IMR-90 (cell line): ENCODE results near the gene EEPD1. TPM values are rescaled to one million over a fixed set of nuclear protein-coding genes. Genes with fewer than 3 reads are reported as not detected.
A peak's percentile ranks its signal among the peaks of the same experiment; 100 is the strongest.

Source experiments
- ATAC-seq: fragments of 200-7000 bp; cut with Tn5 transposase; 2 replicates; pipeline ENCODE4 v1.9.1; 2020; ENCODE audit warnings: low read depth, mild to moderate bottlenecking, moderate library complexity
- BruUV-seq: library from RNA; stranded (reverse); fragments of 400-500 nt; replicated peaks from 2 replicates; lab custom pipeline; 2021; lab: Mats Ljungman, UMichigan
- CTCF ChIA-PET: fragments of 300-600 bp; formaldehyde crosslinking; extraction: SDS; loops from one replicate; lab custom pipeline; 2021; ENCODE audit warnings: antibody characterized with exemption; lab: Yijun Ruan, JAX
- POLR2A ChIA-PET: fragments of 300-600 bp; sonication (Branson Sonifier 250); formaldehyde crosslinking; loops from one replicate; lab custom pipeline; 2022; ENCODE audit warnings: antibody characterized with exemption; ENCODE audit not compliant: unreplicated experiment; lab: Charles Lee
- DNase-seq: peaks from one replicate; pipeline ENCODE4 v3.0.0; 2013
- H2AFZ ChIP-seq: replicated peaks from 2 replicates; pipeline ENCODE3; 2013; ENCODE audit warnings: low read length, mild to moderate bottlenecking; ENCODE audit not compliant: poor library complexity
- H2AK5ac ChIP-seq: 2 replicates; pipeline ENCODE4 v1.6.1; 2013; ENCODE audit warnings: low read depth, low read length, inconsistent platforms
- H2AK9ac ChIP-seq: replicated peaks from 2 replicates; pipeline ENCODE3; 2013; ENCODE audit warnings: mild to moderate bottlenecking, low read depth, low read length, moderate library complexity; ENCODE audit not compliant: poor library complexity
- H2BK120ac ChIP-seq: 2 replicates; pipeline ENCODE4 v1.6.1; 2013; ENCODE audit warnings: low read depth, low read length, inconsistent platforms
- H2BK15ac ChIP-seq: 3 replicates; pipeline ENCODE4 v1.6.1; 2013; ENCODE audit warnings: low read depth, low read length, inconsistent platforms
- H2BK20ac ChIP-seq: 2 replicates; pipeline ENCODE4 v1.6.1; 2013; ENCODE audit warnings: low read depth, mild to moderate bottlenecking, inconsistent platforms, low read length, moderate library complexity
- H2BK5ac ChIP-seq: 2 replicates; pipeline ENCODE4 v1.6.1; 2013; ENCODE audit warnings: mild to moderate bottlenecking, low read depth, low read length, inconsistent platforms; ENCODE audit not compliant: poor library complexity, severe bottlenecking
- H3K14ac ChIP-seq: replicated peaks from 2 replicates; pipeline ENCODE4 v1.6.1; 2013; ENCODE audit warnings: low read depth, low read length, inconsistent platforms
- H3K18ac ChIP-seq: 2 replicates; pipeline ENCODE4 v1.6.1; 2013; ENCODE audit warnings: low read depth, low read length, control low read depth
- H3K23ac ChIP-seq: 2 replicates; pipeline ENCODE4 v1.6.1; 2013; ENCODE audit warnings: low read depth, low read length, inconsistent platforms
- H3K27ac ChIP-seq: 2 replicates; pipeline ENCODE4 v1.5.1; 2013; ENCODE audit warnings: mild to moderate bottlenecking, control low read depth, low read length; ENCODE audit not compliant: insufficient read depth
- H3K27me3 ChIP-seq: 2 replicates; pipeline ENCODE4 v1.6.1; 2013; ENCODE audit warnings: low read length; ENCODE audit not compliant: control insufficient read depth, insufficient read depth
- H3K36me3 ChIP-seq: 2 replicates; pipeline ENCODE4 v1.6.1; 2013; ENCODE audit warnings: low read length, mixed read lengths; ENCODE audit not compliant: control insufficient read depth, insufficient read depth
- H3K4ac ChIP-seq: 2 replicates; pipeline ENCODE4 v1.6.1; 2013; ENCODE audit warnings: low read depth, low read length, inconsistent platforms
- H3K4me1 ChIP-seq: 2 replicates; pipeline ENCODE4 v1.6.1; 2013; ENCODE audit warnings: low read length, mixed read lengths; ENCODE audit not compliant: control insufficient read depth, insufficient read depth
- H3K4me2 ChIP-seq: 2 replicates; pipeline ENCODE4 v1.6.1; 2013; ENCODE audit warnings: low read depth, mild to moderate bottlenecking, control low read depth, low read length, moderate library complexity
- H3K4me3 ChIP-seq: 2 replicates; pipeline ENCODE4 v1.5.1; 2013; ENCODE audit warnings: low read depth, mild to moderate bottlenecking, control low read depth, low read length, moderate library complexity; ENCODE audit not compliant: insufficient read depth
- H3K56ac ChIP-seq: 2 replicates; pipeline ENCODE4 v1.6.1; 2013; ENCODE audit warnings: low read length, inconsistent platforms; ENCODE audit not compliant: insufficient read depth; ENCODE audit errors: extremely low read depth
- H3K79me1 ChIP-seq, 2 experiments: 2 replicates each; pipeline ENCODE4 v1.6.1; 2013; ENCODE audit warnings: low read length in 2 of 2, inconsistent platforms in 1 of 2, low read depth in 1 of 2
- H3K9ac ChIP-seq: 2 replicates; pipeline ENCODE4 v1.6.1; 2013; ENCODE audit warnings: low read depth, low read length, control low read depth
- H3K9me1 ChIP-seq: 2 replicates; pipeline ENCODE4 v1.6.1; 2013; ENCODE audit warnings: low read length, inconsistent platforms; ENCODE audit not compliant: insufficient read depth
- H3K9me3 ChIP-seq: 2 replicates; pipeline ENCODE4 v1.6.1; 2013; ENCODE audit warnings: low read length; ENCODE audit not compliant: control insufficient read depth, insufficient read depth
- H4K20me1 ChIP-seq: 2 replicates; pipeline ENCODE4 v1.6.1; 2013; ENCODE audit warnings: low read length, inconsistent platforms; ENCODE audit not compliant: insufficient read depth
- H4K5ac ChIP-seq: 2 replicates; pipeline ENCODE4 v1.6.1; 2013; ENCODE audit warnings: mild to moderate bottlenecking, low read depth, low read length, control low read depth
- H4K8ac ChIP-seq, 2 experiments: 2 replicates each; pipeline ENCODE4 v1.6.1; 2013; ENCODE audit warnings: low read depth in 2 of 2, low read length in 2 of 2, control low read depth in 1 of 2, inconsistent platforms in 1 of 2
- H4K91ac ChIP-seq: 2 replicates; pipeline ENCODE4 v1.6.1; 2013; ENCODE audit warnings: low read depth, low read length, inconsistent platforms; ENCODE audit not compliant: insufficient read depth
- BHLHE40 ChIP-seq: fragments of 150-350 bp; IDR thresholded peaks from 2 replicates; pipeline ENCODE4 v1.6.1; 2016; ENCODE audit warnings: mild to moderate bottlenecking, low read depth, low read length
- RAD21 ChIP-seq: IDR thresholded peaks from 2 replicates; pipeline ENCODE4 v1.6.1; 2012; ENCODE audit warnings: low read length, improper control_type of control experiment
- WGBS, 2 experiments: methylation state at CpG; one replicate each; pipeline versions ENCODE4 v1.1.5 to v1.1.7; 2013; ENCODE audit warnings: missing lambda C conversion rate in 2 of 2; ENCODE audit not compliant: insufficient read length in 1 of 2; ENCODE audit errors: extremely low coverage in 2 of 2; 5-methylcytosine and 5-hydroxymethylcytosine counted together
- dilution Hi-C: fragments of 300-500 bp; cut with HindIII; formaldehyde crosslinking; loops from one replicate; pipeline ENCODE4 v1.14.3; 2018; ENCODE audit warnings: low sequenced_read_pairs; ENCODE audit not compliant: unreplicated experiment
- in situ Hi-C: fragments of 300-500 bp; cut with MboI; formaldehyde crosslinking; loops from 3 replicates; pipeline ENCODE4 v1.14.3; 2019; ENCODE audit warnings: low sequenced_read_pairs, inconsistent platforms, mixed read lengths
- intact Hi-C: fragments of 100-400 bp; cut with micrococcal nuclease; formaldehyde crosslinking; loops from 2 replicates; pipeline ENCODE4 v1.10.0; 2022
- polyA plus RNA-seq, 3 experiments: library from polyadenylated mRNA; depleted of rRNA; stranded (reverse); fragments of >200 nt; gene quantifications; 2 replicates each; pipeline ENCODE4 v1.2.3, GENCODE V29; 2012; ENCODE audit warnings: low replicate concordance in 1 of 3
- total RNA-seq: library from RNA; depleted of rRNA; stranded (reverse); fragments of >200 nt; gene quantifications from 2 replicates; pipeline ENCODE4 v1.2.3, GENCODE V29; 2012

Gene EEPD1
- total and polyA plus RNA-seq, 2 of the 4 experiments (the other 2 are of a cell fraction), result 7.3 to 15.2 TPM

GRCh38 chr7:36279926-36280315 is 126.9 kb downstream of the EEPD1 start:
- BruUV-seq, result no TSS peak
- ATAC-seq, result no peak
- peak overlapping the region; percentile 18; the same call in 1 of the 2 replicates for H2AK5ac ChIP-seq
- peak overlapping the region; percentile 53; the same call in 1 of the 2 replicates for H2BK120ac ChIP-seq
- ChIA-PET POLR2A (no interaction called here), CTCF (no interaction called here)
- peak overlapping the region; percentile 16; the same call in 1 of the 2 replicates for H3K14ac ChIP-seq
- no peak overlapping the region for H3K4me3 ChIP-seq
- TF ChIP-seq BHLHE40, result no peak
- no peak for TF ChIP-seq RAD21
- H3K9me1 ChIP-seq, result peaks cover 16% of the 10 kb centered on the region
- H3K9ac ChIP-seq, result no peak overlapping the region
- H3K56ac ChIP-seq, result no peak overlapping the region
- H2BK5ac ChIP-seq, result no peak overlapping the region
- H4K5ac ChIP-seq, result peak overlapping the region; percentile 10; the same call in 1 of the 2 replicates
- peak overlapping the region; percentile 7 for H2AK9ac ChIP-seq
- H2AFZ ChIP-seq, result no peak overlapping the region
- no peak overlapping the region; the same call in 1 of the 2 replicates for H3K27ac ChIP-seq
- intact Hi-C loops, result loop anchor here (5.0 kb wide), 1 partner anchor 73 kb away; no protein-coding TSS in a partner anchor
- 97% methylated on average over 3 of the region's 9 CpGs; no CpG with 5 or more reads in 1 of the 2 experiments for WGBS, 2 experiments
- peaks cover 5% of the 10 kb centered on the region; the same call in 1 of the 2 replicates for H3K36me3 ChIP-seq
- no peak overlapping the region for H3K4me2 ChIP-seq
- H3K18ac ChIP-seq, result peak overlapping the region; percentile 31; the same call in 1 of the 2 replicates
- H2BK20ac ChIP-seq, result peak overlapping the region; percentile 45; the same call in 1 of the 2 replicates
- no peaks in the 10 kb centered on the region for H3K27me3 ChIP-seq
- H4K20me1 ChIP-seq, result no peaks in the 10 kb centered on the region
- H3K79me1 ChIP-seq, result peaks cover 5 to 25% of the 10 kb centered on the region in 2 experiments; a peak in 3 of 4 replicates
- in situ Hi-C loops, result no loop called here
- no peaks in the 10 kb centered on the region for H3K9me3 ChIP-seq
- peak overlapping the region; percentile 61 for H3K4ac ChIP-seq
- DNase-seq, result no peak
- H2BK15ac ChIP-seq, result peak overlapping the region; percentile 13; the same call in 1 of the 3 replicates
- H4K8ac ChIP-seq, result no peak overlapping the region; a peak in 1 of 4 replicates
- H4K91ac ChIP-seq, result no peak overlapping the region
- dilution Hi-C loops, result no loop called here
- peaks cover 38% of the 10 kb centered on the region for H3K4me1 ChIP-seq
- H3K23ac ChIP-seq, result no peak overlapping the region
